ENCODE measurements around the gene SBF2.

Gene SBF2

DNA sequence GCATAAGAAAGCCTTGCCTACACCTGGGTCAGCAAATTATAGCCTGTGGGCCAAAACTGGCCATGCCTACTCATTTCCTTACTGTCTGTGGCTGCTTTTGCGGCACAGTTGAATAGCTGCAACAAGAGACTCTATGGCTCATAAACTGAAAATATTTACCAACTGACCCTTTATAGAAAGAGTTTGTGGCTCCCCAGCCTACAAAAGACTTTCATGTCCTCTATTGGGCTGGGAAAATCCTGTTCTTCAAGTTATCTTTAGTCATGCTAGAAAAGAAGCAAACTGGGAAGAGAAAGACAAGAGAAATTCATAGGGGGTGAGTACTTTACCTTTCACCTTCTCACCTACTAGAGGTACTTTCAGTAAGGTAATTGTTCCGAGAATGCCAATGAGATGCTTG is 455.1 kb downstream of the SBF2 start:
- DNase-seq = no peak

DNA sequence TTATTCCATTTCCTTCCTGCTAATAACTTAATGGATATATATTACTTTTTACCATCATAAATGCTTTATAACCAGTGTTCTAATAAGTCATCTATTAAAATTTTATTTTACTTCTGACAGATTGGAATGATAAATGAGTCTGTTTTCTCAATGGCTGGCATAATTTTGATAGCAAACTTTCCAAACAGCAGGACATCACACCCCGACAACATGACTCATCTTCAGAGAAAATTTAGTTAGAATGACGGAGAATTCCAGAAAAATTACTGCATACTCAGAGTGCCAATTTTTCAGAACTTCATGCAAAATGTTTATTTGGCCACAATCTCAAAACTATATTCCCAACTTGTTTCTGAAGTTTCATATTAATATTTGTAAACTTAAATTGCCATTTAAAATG is 455.8 kb downstream of the SBF2 start:
- DNase-seq = no peak

DNA sequence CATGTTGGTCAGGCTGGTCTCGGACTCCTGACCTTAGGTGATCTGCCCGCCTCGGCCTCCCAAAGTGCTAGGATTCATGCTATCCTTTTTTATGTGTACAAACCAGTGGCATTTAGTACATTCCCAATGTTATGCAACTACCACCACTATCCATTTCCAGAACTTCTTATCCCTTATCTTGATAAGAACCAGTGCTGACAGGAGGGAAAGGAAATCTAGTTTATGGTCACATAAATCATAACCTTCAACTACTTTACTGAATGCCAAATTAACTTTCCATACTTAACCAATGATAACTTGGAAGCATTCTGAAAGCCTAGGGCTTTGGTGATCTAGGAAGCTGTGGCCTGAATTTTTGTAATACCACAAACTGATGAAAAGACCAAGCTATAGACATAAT is 459.7 kb downstream of the SBF2 start:
- no peak for DNase-seq

DNA sequence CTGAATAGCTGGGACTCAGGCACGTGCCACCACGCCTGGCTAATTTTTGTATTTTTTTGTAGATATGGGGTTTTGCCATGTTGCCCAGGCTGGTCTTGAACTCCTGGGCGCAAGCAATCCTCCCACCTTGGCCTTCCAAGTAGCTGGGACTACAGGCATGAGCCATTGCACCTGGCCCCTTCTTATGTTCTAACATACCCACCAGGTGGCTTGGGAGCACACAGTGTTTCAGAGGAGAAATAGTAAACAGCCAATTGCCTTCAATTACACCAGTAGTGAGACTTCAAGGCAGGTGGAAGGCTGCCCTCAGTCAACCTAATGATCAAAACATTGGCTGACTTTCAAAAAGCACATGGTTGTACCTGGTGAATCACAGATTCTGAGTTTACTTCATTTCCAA is 462.9 kb downstream of the SBF2 start:
- DNase-seq = no peak

DNA sequence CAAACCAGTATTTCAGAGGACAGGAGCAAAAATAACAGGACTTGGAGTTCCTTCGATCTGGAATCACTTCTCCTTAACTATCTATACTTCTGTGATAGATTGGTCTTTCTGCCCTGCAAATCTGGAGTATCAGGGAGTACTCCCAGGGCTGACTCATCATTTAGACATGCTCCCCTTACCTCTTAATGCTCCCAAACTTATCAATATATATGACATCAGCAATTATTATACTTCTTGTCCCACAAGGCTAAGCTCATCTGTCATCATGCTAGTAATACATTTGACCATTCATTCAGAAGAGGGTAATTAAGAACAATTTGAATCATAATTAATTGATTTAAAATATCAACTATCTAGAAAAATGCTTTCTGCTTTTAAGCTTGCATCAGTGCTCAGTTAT is 466.3 kb downstream of the SBF2 start:
- DNase-seq = no peak

DNA sequence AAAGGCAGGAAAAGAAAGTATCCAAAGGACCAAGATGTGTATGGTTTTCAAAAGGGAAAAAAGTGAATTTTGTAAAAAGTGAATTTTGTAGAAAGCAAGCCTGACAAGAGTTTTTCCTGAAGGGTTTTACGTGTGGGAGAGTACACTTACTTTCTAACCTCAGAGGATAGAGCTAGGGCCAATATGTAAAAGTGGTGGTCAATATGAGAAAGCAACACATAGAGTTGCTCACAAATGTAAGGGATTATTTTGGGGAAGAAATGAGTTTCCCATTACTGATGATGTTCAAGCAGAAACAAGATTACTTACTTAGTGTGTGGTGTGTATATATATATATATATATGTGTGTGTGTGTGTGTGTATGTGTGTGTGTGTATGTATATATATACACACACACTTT is 467.6 kb downstream of the SBF2 start:
- DNase-seq = no peak

DNA sequence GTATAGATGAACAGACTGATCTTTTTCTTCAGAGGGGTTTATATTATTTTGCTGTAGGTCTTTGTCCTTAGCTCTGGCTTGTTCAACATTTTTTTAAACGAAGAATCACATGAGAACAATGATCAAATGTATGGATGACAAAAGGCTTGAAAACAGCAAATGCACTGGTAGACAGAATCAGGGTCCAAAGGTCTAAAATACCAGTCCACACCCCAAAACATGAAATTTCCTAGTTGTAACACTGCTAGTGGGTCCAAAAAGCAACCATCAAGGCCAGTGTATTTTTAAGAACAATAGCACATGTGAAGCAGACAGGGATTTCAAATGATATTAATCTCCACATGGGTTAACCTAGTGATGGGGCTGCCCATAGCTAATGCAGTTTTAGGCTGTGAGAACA is 468.1 kb downstream of the SBF2 start:
- DNase-seq = no peak

DNA sequence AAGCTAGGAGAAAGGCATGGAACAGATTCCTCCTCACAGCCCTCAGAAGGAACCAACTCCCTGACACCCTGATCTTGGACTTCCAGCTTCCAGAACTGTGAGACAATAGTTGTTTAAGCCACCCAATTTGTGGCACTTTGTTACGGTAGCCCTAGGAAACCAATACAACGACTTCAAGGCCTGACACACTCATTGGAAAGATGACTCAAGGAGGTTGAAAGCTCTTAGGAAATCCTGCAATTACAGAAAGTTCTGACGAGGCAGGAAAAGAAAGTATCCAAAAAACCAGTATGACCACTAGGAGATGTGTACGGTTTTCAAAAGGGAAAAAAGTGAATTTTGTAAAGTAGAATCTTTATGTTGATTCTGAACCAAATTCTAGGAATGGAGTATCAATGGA is 468.7 kb downstream of the SBF2 start:
- no peak for DNase-seq

DNA sequence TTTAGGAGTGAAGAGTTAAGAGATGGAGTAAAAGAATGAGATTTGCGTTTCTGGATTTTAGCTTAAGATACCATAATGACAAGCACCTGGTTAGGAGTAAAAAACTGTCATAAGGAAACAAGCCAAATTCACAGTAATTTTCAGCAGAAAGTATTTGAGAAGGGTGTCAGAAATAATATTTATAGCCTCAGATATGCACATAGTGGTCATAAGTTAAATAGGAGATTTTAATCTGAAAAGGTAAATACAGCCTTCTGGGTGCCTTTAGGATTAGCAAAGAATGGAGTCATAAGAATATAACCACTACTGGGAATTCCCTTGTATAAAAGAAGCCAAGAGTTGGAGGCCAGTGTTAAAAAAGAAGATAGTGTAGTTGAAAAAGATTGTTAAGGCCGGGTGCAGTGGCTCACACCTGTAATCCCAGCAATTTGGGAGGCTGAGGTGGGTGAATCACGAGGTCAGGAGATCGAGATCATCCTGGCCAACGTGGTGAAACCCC is 470.1 kb downstream of the SBF2 start:
- no peak for DNase-seq

DNA sequence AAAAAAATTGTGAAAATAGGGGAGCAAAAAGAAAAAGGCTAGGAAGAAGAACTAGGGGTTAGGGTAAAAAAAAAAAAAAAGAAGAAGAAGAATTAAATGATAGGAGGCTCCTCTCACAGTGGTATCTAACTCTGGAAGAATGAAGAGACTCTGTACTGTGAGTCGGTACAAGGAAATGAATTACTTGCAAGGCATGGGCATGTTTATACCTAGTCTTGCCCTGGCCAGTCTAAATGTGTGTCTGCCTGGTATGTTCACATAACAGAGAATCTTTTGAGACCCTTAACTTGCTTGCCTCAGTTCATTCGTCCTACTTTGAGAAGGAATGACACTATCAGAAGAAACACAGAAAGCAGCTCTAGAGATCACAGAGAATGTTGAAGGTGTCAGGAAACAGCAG is 470.6 kb downstream of the SBF2 start:
- no peak for DNase-seq

DNA sequence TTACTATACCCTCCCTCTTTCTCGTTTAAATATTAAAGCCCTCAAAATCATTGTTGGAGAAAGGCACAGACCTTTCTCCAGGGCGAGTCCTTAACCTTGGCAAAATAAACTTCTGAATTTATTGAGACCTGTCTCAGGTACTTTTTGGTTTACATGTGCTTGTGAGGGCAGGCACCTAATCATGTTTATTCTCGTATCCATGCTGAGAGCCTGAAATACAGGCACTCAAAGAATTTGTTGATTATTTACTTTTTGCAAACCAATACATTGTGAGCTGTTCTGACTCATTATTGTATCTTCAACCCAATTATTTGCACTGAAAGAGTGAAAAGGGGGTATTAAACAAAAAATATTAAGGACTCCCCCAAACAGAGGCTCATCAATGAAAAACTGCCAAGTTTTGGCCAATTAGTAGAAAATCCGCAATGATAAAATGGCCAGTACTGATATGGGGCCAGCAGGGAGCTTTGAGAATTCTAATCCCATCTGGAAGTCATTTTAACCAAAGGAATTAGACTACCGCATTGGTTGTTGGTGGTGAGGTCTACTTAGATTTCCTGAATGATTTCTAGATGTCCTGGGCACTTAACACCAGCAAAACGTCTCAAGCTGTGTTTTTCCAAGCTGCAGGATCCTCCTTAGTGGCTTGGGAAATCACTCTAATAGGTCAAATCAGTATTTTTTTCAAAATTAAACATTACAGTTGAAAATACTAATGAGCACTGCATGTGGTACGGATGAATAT is 472.8 kb downstream of the SBF2 start:
- DNase-seq = no peak

DNA sequence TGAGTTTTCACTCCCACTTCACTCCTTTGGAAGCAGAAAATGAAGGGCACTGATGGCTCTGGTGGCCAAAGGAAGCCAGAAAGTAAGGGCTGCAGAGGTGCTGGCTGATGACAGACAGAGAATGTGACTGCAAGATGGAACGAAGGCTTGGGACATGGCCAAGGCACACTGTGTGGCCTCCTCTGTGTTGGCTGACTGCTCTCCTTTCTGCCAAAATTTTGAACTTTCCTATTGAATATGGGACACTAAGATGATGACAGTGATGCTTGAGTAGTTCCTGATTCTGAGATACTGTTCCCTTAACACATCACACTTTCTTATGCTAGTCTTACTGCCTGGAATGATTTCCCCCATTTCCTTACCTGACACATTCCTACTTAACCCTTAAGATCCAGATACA is 473.8 kb downstream of the SBF2 start:
- DNase-seq = no peak

DNA sequence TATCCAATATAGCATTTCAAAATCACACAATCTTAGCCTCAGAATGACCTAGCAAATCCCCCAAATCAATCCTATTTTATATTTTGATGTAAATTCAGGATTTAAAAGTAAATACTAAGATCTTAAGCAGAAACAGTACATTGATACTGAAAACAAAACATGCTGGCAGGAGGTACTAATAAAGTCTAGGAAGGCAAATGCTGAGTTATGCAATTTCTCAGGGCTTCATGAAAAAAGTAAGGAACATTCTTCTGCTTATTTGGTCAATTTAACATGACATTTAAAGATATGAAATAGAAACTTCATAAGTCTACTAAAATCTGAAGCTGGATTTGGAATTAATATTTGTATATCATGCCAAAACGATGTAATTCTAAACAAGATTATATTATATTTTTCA is 476.8 kb downstream of the SBF2 start:
- no peak for DNase-seq

DNA sequence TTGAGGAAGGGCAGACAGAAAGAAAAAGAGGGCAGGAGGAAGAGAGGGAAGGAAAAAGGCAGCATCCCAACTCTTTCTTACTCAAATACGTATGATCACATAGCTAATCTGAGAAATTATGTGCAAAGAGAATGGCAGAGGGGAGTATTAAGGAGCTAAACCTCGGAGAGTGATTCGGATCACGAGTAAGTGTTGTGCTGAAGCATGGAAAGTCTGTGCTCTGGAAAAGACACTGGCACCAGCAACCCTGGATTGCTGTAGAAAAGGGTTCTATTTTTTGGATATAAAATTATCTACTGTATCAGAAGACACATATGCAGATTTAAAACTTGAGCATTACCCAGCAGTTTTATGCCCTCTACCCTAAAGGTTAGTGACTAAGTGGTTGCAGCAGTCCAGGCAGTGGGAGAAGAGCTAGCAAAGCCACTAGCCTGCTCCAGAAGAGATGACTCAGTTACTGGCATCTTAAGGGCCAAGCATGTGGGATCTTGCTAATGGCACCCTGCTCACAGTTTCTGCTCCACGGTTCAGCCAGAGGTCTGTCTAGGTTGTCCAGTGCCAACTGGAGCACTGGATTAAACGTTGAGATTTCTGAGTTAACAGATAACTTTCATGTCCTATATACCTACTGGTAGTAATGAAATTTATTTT is 478.4 kb downstream of the SBF2 start:
- DNase-seq = no peak

DNA sequence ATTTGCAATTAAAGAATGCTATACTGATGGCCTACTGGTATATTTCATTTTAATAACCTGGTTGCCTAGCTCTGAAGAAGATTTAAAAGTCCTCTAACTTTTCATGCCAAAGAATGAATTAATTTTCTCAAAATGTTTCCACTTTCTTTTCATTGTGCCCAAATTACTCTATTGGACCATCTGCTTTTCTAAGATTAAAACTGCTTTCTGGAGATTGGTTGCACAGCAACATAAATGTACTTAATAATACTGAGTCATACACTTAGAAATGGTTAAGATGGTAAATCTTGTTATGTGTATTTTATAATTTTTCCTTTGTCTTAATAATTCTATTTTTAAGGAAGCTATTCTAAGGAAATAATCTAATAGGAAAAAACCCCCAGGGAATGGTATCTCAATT is 479.9 kb downstream of the SBF2 start:
- no peak for DNase-seq

DNA sequence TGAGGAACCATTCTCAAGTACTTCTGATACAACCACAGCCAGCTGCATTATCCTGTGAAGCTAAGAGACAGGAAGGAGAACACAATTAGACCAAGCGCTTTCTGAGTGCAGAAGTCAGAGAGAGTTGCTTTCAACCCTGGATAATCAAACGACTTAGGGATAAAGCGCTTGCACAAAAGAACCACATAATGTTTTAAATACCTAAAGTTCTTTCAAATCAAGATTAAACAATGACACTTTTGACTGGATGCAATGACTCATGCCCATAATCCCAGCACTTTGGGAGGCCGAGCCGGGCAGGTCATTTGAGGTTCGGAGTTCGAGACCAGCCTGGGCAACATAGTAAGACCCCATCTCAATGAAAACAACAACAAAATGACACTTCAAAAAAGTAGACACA is 485.1 kb downstream of the SBF2 start:
- no peak for DNase-seq

DNA sequence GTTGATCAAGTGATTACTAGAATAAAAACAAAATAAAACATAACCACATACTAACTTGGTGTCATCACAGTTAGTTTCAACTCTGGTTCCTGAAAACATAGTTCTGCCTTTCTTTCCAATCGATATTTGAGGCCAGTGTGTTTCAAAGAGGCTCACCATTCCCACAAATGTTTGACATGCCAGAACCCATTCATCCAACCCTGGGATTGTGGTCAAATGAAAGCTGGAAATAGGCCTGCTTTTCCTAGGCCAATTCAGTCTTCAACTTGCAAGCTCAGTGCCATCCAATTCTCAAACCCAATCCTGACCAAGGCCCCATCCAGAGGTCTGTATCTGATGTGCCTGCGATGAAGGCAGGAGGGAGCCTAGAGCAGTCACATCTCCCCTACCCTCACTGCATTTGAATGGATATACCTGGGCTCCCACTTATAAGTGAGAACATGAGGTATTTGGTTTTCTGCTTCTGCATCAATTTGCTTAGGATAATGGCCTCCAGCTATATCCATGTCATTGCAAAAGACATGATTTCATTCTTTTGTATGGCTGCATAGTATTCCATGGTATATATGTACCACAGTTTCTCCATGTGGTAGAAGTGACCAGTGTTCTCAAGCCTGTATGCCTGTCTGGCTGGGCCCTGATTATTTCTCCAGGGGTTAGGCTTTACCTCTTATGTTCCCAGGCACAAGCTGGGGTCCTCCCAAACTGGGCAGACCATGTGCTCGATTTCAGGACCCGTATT is 486.9 kb downstream of the SBF2 start:
- DNase-seq = no peak

DNA sequence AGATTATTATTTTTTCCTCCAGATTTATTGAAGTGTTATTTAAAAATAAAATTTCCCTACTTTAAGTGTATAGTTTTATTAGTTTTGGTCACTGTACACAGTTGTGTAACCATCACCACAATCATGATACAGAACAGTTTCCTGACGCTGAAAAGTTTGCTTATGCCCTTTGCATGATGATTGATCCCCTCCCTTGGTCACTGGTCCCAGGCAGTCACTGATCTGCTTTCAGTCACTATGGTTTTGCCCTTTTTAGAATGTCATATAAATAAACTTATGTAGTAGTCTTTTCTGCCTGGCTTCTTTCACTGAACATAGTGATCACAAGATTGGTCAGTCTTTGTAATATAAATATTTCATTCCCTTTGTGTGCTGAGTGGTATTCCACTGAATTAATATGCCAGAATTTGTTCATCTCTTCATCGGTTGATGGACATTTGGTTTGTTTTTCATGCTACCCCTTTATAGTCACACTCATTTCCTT is 489.6 kb downstream of the SBF2 start:
- no peak for DNase-seq

DNA sequence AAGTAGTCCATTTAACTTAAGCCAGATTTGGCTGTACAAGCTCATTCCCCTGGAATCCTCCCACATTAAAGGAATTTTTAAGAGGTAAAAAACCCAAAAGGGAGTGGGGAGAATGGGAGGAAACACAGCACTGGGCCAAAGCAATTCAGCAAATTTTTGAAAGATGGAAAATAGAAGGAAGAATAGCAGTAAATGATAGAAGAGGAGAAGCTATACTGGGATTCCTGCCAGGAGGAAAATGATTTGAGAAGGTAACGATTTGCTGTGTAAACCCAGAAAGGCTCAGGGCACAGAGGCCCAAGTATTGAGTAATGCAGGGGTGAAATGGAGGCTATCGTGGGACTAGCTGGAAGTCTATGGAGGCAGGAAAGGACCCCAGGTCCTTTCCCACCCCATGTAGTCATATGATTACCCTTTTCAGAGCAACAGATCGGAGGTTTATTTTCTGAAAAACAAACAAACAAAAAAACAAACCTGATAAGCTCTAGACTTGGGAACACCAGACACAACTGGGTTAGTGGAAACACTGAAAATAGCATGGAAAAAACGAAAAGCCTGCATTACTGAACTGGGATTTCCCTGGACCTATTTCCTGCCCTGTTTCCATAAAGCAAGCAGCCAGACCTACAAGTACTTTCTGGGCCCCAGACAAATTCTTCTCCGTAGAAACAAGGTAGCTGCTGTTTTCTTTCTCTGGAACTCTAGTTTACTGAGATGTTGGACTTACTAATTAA is 490.2 kb downstream of the SBF2 start:
- peak; percentile 67 for DNase-seq

DNA sequence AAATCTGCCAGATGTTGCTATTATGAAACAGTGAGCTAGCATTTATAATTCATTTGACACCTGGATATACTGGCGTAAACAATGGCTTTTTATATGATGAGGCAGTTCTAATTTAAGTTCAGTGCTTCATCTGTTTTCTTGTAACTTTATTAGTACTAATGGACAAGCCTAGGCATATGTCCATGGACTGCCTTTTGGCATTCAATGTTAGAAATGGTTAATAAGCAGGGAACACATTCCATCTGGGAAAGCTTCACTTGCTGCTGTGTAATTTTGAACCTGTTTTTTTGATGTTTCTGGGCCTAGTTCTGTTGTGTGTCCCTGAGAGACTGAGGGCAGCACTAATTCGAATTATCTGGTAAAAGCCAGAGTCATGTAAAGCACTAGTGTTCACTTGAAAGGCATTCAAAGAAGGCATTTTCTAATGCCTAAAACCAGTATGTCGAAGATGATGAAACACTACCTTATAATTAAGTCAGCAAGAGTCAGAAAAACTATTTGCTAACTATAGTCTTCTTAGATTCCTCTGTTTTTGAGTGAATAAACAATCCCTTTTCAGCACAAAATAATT is 491.6 kb downstream of the SBF2 start:
- DNase-seq = peak; percentile 28

DNA sequence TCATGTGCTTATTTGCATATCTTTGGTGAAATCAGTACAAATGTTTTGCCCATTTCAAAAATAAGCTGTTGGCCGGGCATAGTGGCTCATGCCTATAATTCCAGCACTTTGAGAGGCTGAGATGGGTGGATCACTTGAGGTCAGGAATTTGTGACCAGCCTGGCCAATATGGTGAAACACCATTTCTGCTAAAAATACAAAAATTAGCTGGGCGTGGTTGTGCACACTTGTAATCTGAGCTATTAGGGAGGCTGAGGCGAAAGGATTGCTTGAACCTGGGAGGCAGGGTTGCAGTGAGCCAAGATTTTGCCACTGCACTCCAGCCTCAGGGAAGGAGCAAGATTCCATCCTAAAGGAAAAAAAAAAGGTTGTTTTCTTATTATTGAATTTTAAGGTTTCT is 494.1 kb downstream of the SBF2 start:
- no peak for DNase-seq

DNA sequence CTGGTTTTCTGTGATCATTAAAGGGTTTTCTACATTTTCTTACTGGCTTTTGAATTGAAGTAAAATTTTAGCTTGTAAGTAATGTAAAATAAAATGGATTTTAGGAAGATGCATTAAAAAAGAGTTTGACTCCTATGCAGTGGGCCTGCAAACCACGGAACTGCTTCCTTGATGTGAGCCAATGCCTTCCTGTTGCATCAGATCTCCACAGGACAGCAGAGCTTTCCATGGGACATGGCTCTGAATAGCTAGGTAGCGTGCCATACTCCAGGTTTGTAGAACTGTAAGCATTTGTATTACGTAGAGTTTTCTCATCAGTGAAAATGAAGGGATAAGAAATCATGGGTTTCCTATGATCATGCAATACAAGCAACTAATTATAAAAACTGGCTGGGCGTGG is 496.7 kb downstream of the SBF2 start:
- no peak for DNase-seq

DNA sequence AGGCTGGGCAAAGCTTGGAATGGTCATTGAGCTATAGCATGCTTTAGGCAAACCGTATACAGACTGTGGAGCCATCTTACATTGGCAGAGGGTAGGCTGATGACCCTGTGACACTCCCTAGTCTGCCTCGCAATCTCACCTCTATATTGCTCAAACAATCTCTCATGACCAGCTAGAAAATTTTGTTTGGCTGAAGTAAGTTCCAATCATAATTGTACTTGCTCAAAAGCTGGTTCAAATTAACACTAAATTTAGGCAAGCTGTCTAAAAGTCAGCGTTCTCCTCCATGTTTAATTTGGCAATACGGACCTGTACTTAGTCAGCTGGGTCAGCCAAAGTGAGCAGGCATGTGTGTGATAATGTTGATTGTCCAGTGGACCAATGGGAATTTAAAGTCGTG is 497.2 kb downstream of the SBF2 start:
- no peak for DNase-seq
